ENCODE measurements around the gene IL5RA.

The IL5RA gene

DNA sequence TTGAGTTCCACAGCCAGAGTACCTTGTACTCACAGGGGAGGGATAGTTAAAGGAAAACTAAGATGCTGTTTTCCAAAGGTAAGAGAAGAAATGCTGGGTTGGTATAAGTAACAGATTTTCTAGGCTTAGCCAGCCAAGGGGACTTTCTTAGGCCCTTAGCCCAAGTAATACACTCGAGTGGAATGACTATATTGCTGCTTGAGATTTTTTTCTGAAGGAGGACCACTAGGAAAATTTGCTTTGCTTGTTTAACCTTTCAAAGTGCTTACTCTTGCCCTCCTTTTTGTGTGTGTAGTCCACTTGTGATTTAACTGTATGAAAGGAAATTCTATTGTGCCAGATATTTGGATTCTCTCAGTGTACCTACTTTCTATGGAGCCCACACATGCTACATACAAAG, 50.5 kb downstream of the IL5RA start:
- Histone ChIP-seq H2BK5ac (ENCODE audit: low read length) (no peak overlapping the region), H3K27ac (ENCODE audit: low read depth, low read length) (no peak overlapping the region), H3K36me3 (ENCODE audit: control insufficient read depth, insufficient read depth, low read length) (no peaks in the 10 kb centered on the region)

DNA sequence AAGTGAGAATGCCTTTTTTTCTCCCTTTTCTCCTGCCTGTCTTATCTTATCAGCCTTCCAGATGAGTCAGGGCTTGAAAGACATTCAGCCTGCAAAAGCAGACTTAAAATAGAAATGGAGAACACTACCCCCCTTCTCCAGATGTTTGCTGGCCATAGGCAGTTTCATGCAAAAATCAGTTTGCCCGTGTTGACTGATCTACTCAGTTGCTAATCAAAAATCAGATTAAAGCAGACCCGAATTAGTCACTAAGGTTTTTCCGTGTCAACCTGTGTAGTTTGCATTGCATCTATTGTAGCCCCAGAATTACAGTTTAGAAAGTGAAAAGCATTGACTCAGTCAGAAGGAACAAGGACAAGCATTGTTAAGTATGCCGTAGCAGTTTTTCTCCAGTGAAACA, 56.2 kb downstream of the IL5RA start:
- no peak overlapping the region for H3K18ac ChIP-seq (ENCODE audit: low read length)
- no peak overlapping the region for H3K4me3 ChIP-seq (ENCODE audit: low read length)
- H3K4me2 ChIP-seq (ENCODE audit: low read length): no peak overlapping the region
- no peak overlapping the region for H2AK5ac ChIP-seq (ENCODE audit: low read length)
- WGBS (ENCODE audit: extremely low coverage, insufficient coverage, low lambda C conversion rate): no CpG with 5 or more reads among the region's 4 CpGs
- H3K27ac ChIP-seq (ENCODE audit: low read depth, low read length): no peak overlapping the region
- H3K79me1 ChIP-seq (ENCODE audit: low read length): no peaks in the 10 kb centered on the region
- peaks cover 5% of the 10 kb centered on the region for H3K4me1 ChIP-seq (ENCODE audit: control insufficient read depth, low read depth, low read length)
- H4K5ac ChIP-seq (ENCODE audit: low read length): no peak overlapping the region
- no peaks in the 10 kb centered on the region for H3K27me3 ChIP-seq (ENCODE audit: insufficient read depth, low read length, poor library complexity)
- DNase-seq: peak; percentile 85
- no peak overlapping the region for H2BK120ac ChIP-seq (ENCODE audit: low read depth, low read length)
- H3K9ac ChIP-seq (ENCODE audit: low read length): no peak overlapping the region
- H2BK15ac ChIP-seq (replicated peaks; ENCODE audit: low read depth): no peak overlapping the region
- H3K56ac ChIP-seq (ENCODE audit: low read length): no peak overlapping the region
- H3K4ac ChIP-seq (ENCODE audit: low read depth, low read length): no peak overlapping the region
- H3K36me3 ChIP-seq (ENCODE audit: control insufficient read depth, insufficient read depth, low read length): no peaks in the 10 kb centered on the region
- no peaks in the 10 kb centered on the region for H3K79me2 ChIP-seq (ENCODE audit: control insufficient read depth, insufficient read depth, low read length)
- no peak overlapping the region for H2BK5ac ChIP-seq (ENCODE audit: low read length)
- no peak overlapping the region for H3K23ac ChIP-seq (ENCODE audit: low read length)
- no peak overlapping the region for H4K8ac ChIP-seq (ENCODE audit: low read depth, low read length)

More for the DNA sequence above, 50.5 kb downstream of the IL5RA start:
- no CpG with 5 or more reads among the region's 1 CpG for WGBS (ENCODE audit: extremely low coverage, insufficient coverage, low lambda C conversion rate)
- DNase-seq: no peak
- Histone ChIP-seq H2AK5ac (ENCODE audit: low read length) (no peak overlapping the region), H3K18ac (ENCODE audit: low read length) (no peak overlapping the region), H3K4me1 (ENCODE audit: control insufficient read depth, low read depth, low read length) (peaks cover 4% of the 10 kb centered on the region), H2BK120ac (ENCODE audit: low read depth, low read length) (no peak overlapping the region), H3K79me1 (ENCODE audit: low read length) (no peaks in the 10 kb centered on the region), H3K27me3 (ENCODE audit: insufficient read depth, low read length, poor library complexity) (no peaks in the 10 kb centered on the region), H3K9ac (ENCODE audit: low read length) (no peak overlapping the region), H3K4me3 (ENCODE audit: low read length) (no peak overlapping the region), H3K23ac (ENCODE audit: low read length) (no peak overlapping the region), H4K8ac (ENCODE audit: low read depth, low read length) (no peak overlapping the region), H3K56ac (ENCODE audit: low read length) (no peak overlapping the region), H3K4ac (ENCODE audit: low read depth, low read length) (no peak overlapping the region), H3K79me2 (ENCODE audit: control insufficient read depth, insufficient read depth, low read length) (no peaks in the 10 kb centered on the region), H3K4me2 (ENCODE audit: low read length) (no peak overlapping the region), H4K5ac (ENCODE audit: low read length) (no peak overlapping the region), H2BK15ac (replicated peaks; ENCODE audit: low read depth) (no peak overlapping the region)

DNA sequence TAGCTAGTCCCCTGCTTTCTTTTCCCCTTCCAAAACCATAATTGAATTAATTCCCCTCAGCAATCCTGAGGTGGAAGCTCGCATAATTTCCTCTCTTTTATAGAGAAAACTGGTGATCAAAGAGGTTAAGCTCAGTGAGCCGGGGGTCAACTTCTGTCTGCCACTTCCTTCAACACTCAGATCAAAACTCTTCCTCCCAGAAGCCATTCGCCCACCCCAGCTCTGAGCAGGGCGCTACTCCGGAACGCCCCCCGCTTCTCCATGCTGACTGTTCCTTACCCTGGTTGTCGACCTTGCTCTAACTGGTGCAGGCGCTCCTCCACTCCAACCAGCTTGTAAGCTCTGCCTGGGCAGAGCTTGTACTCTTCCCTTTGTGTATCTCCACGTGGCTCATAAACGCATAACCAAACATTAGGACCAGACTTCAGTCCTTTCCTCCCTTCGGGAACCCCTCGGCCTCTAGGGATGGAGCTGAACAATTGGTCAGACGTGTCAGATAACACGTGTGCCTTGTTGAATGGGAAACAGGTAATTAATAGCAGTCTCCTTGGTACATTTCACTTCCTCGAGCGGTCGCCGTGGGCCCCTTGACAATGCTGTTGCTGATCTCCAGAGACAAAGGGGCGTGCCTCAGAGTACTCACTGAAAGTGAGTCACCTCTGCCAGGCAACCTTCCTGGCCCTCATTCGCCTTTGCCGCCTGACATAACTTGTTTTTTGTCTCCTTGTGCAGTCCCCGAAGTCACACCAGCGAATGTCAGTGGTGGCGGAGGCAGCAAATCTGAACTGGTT, 71.8 kb downstream of the IL5RA start:
- WGBS (ENCODE audit: extremely low coverage, insufficient coverage, low lambda C conversion rate): no CpG with 5 or more reads among the region's 25 CpGs
- H4K8ac ChIP-seq (ENCODE audit: low read depth, low read length): no peak overlapping the region
- no peak overlapping the region for H3K27ac ChIP-seq (ENCODE audit: low read depth, low read length)
- peaks cover 3% of the 10 kb centered on the region for H3K4me1 ChIP-seq (ENCODE audit: control insufficient read depth, low read depth, low read length)
- H2BK15ac ChIP-seq (replicated peaks; ENCODE audit: low read depth): no peak overlapping the region
- H3K4me2 ChIP-seq (ENCODE audit: low read length): no peak overlapping the region
- H3K27me3 ChIP-seq (ENCODE audit: insufficient read depth, low read length, poor library complexity): no peaks in the 10 kb centered on the region
- DNase-seq: peak; percentile 67
- H3K79me2 ChIP-seq (ENCODE audit: control insufficient read depth, insufficient read depth, low read length): no peaks in the 10 kb centered on the region
- H3K36me3 ChIP-seq (ENCODE audit: control insufficient read depth, insufficient read depth, low read length): no peaks in the 10 kb centered on the region
- H3K18ac ChIP-seq (ENCODE audit: low read length): peak overlapping the region; percentile 56
- no peak overlapping the region for H4K5ac ChIP-seq (ENCODE audit: low read length)
- H2BK5ac ChIP-seq (ENCODE audit: low read length): no peak overlapping the region
- H2BK120ac ChIP-seq (ENCODE audit: low read depth, low read length): no peak overlapping the region
- no peak overlapping the region for H3K23ac ChIP-seq (ENCODE audit: low read length)
- H3K4ac ChIP-seq (ENCODE audit: low read depth, low read length): no peak overlapping the region
- no peaks in the 10 kb centered on the region for H3K79me1 ChIP-seq (ENCODE audit: low read length)
- no peak overlapping the region for H3K56ac ChIP-seq (ENCODE audit: low read length)
- H3K9ac ChIP-seq (ENCODE audit: low read length): no peak overlapping the region
- no peak overlapping the region for H2AK5ac ChIP-seq (ENCODE audit: low read length)
- no peak overlapping the region for H3K4me3 ChIP-seq (ENCODE audit: low read length)

GRCh38 chr3:3037156-3037555, 73.0 kb downstream of the IL5RA start:
- no peak overlapping the region for H3K27ac ChIP-seq (ENCODE audit: low read depth, low read length)
- no peak overlapping the region for H2BK120ac ChIP-seq (ENCODE audit: low read depth, low read length)
- peaks cover 3% of the 10 kb centered on the region for H3K4me1 ChIP-seq (ENCODE audit: control insufficient read depth, low read depth, low read length)
- no peaks in the 10 kb centered on the region for H3K36me3 ChIP-seq (ENCODE audit: control insufficient read depth, insufficient read depth, low read length)
- no peaks in the 10 kb centered on the region for H3K79me2 ChIP-seq (ENCODE audit: control insufficient read depth, insufficient read depth, low read length)
- H3K4me3 ChIP-seq (ENCODE audit: low read length): no peak overlapping the region
- H3K23ac ChIP-seq (ENCODE audit: low read length): no peak overlapping the region
- H4K8ac ChIP-seq (ENCODE audit: low read depth, low read length): no peak overlapping the region
- no peak overlapping the region for H3K9ac ChIP-seq (ENCODE audit: low read length)
- H4K5ac ChIP-seq (ENCODE audit: low read length): no peak overlapping the region
- peak overlapping the region; percentile 25 for H3K18ac ChIP-seq (ENCODE audit: low read length)
- H2BK15ac ChIP-seq (replicated peaks; ENCODE audit: low read depth): no peak overlapping the region
- no peak overlapping the region for H2AK5ac ChIP-seq (ENCODE audit: low read length)
- H3K27me3 ChIP-seq (ENCODE audit: insufficient read depth, low read length, poor library complexity): no peaks in the 10 kb centered on the region
- no peaks in the 10 kb centered on the region for H3K79me1 ChIP-seq (ENCODE audit: low read length)
- DNase-seq: no peak
- no peak overlapping the region for H3K4me2 ChIP-seq (ENCODE audit: low read length)
- no peak overlapping the region for H3K56ac ChIP-seq (ENCODE audit: low read length)
- H2BK5ac ChIP-seq (ENCODE audit: low read length): no peak overlapping the region
- WGBS (ENCODE audit: extremely low coverage, insufficient coverage, low lambda C conversion rate): no CpG with 5 or more reads among the region's 13 CpGs
- no peak overlapping the region for H3K4ac ChIP-seq (ENCODE audit: low read depth, low read length)

GRCh38 chr3:3031326-3031725, 78.8 kb downstream of the IL5RA start:
- H3K4me2 ChIP-seq (ENCODE audit: low read length): no peak overlapping the region
- no peak overlapping the region for H3K56ac ChIP-seq (ENCODE audit: low read length)
- H3K23ac ChIP-seq (ENCODE audit: low read length): no peak overlapping the region
- no peaks in the 10 kb centered on the region for H3K36me3 ChIP-seq (ENCODE audit: control insufficient read depth, insufficient read depth, low read length)
- no peak overlapping the region for H3K4me3 ChIP-seq (ENCODE audit: low read length)
- no peak overlapping the region for H3K4ac ChIP-seq (ENCODE audit: low read depth, low read length)
- no peak overlapping the region for H2BK15ac ChIP-seq (replicated peaks; ENCODE audit: low read depth)
- H3K4me1 ChIP-seq (ENCODE audit: control insufficient read depth, low read depth, low read length): peaks cover 3% of the 10 kb centered on the region
- no peaks in the 10 kb centered on the region for H3K79me1 ChIP-seq (ENCODE audit: low read length)
- H4K8ac ChIP-seq (ENCODE audit: low read depth, low read length): no peak overlapping the region
- no peak overlapping the region for H3K18ac ChIP-seq (ENCODE audit: low read length)
- no peak overlapping the region for H2AK5ac ChIP-seq (ENCODE audit: low read length)
- H3K27me3 ChIP-seq (ENCODE audit: insufficient read depth, low read length, poor library complexity): no peaks in the 10 kb centered on the region
- no peak overlapping the region for H3K27ac ChIP-seq (ENCODE audit: low read depth, low read length)
- no CpG with 5 or more reads among the region's 4 CpGs for WGBS (ENCODE audit: extremely low coverage, insufficient coverage, low lambda C conversion rate)
- H3K79me2 ChIP-seq (ENCODE audit: control insufficient read depth, insufficient read depth, low read length): no peaks in the 10 kb centered on the region
- H2BK5ac ChIP-seq (ENCODE audit: low read length): no peak overlapping the region
- peak; percentile 91 for DNase-seq
- no peak overlapping the region for H2BK120ac ChIP-seq (ENCODE audit: low read depth, low read length)
- no peak overlapping the region for H4K5ac ChIP-seq (ENCODE audit: low read length)
- no peak overlapping the region for H3K9ac ChIP-seq (ENCODE audit: low read length)

Measured in mesendoderm (in vitro differentiated cells).